SJCRH30 (cell line): ENCODE results near the gene MT1F. TPM values are rescaled to one million over a fixed set of nuclear protein-coding genes. Genes with fewer than 3 reads are reported as not detected.
"Not testable (repeated sequence)": the region's sequence is repeated elsewhere in the genome, so short reads cannot be mapped to it uniquely, and the experiment has no call there.

ENCODE experiments used
- DNase-seq, 2 experiments: peaks; one replicate each; pipeline ENCODE4 v3.0.0-alpha.2; 2015 to 2020
- H3K27ac ChIP-seq: fragments of 250-450 bp; sonication (Bioruptor Pico); 2 replicates; pipeline ENCODE4 v1.5.1; 2020; ENCODE audit warnings: mild to moderate bottlenecking, moderate library complexity
- H3K27me3 ChIP-seq: fragments of 250-450 bp; sonication (Bioruptor Pico); 2 replicates; pipeline ENCODE4 v1.5.1; 2020; ENCODE audit warnings: mild to moderate bottlenecking, moderate library complexity
- H3K36me3 ChIP-seq: fragments of 250-450 bp; sonication (Bioruptor Pico); 2 replicates; pipeline ENCODE4 v1.5.1; 2020; ENCODE audit warnings: mild to moderate bottlenecking, moderate library complexity
- H3K4me1 ChIP-seq: fragments of 250-450 bp; sonication (Bioruptor Pico); 2 replicates; pipeline ENCODE4 v1.5.1; 2020; ENCODE audit warnings: mild to moderate bottlenecking, moderate library complexity
- H3K4me3 ChIP-seq: fragments of 250-450 bp; sonication (Bioruptor Pico); 2 replicates; pipeline ENCODE4 v1.5.1; 2020; ENCODE audit warnings: mild to moderate bottlenecking, moderate library complexity
- H3K9me3 ChIP-seq: fragments of 250-450 bp; sonication (Bioruptor Pico); replicated peaks from 2 replicates; pipeline ENCODE4 v1.5.1; 2020; ENCODE audit warnings: mild to moderate bottlenecking, moderate library complexity
- total RNA-seq: library from RNA; depleted of rRNA; stranded (reverse); fragments of >200 nt; shearing (Covaris generic); gene quantifications from 2 replicates; pipeline ENCODE4 v1.2.3, GENCODE V29; 2014

Gene MT1F
- total RNA-seq, 1 experiment from 2014 or later: not detected

DNA sequence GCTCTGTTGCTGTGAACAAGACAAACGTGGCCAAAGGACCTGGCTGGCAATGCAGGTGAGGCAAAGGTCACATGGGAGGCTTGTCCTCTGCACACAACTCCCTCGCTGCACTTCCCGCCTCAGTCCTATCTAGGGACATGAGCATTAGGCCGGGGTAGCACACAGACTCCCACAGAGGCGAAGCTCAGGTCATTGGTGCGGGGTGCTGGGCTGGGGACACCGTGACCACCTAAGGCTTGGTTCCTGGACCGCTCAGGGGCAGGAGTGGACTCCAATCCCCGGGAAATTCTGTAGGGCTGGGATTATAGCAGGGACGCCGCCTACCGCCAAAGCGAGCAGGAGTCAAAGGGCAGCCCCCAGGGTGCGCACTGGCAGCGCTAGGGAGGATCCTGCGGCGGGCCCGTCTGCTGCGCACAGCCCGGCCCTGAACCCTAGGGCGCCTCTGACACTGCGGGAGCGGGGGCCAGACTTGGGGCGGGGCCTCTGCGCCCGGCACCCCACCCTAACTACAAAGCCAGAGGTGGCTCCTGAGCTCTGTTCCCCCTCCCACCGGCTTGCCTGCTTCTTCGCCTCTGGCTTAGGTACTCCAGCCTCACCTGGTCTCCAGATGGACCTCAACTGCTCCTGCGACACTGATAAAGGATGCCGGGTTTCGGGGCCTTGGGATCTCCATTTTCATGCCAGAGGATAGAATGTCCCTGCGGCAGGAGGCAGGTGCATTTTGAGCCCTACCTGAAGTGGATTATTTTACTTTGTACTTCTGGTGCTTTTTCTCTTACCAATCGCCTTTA lies 9.9 kb upstream of the MT1F start:
- peaks cover 42% of the 10 kb centered on the region for H3K27me3 ChIP-seq
- H3K4me3 ChIP-seq: no peak overlapping the region

DNA sequence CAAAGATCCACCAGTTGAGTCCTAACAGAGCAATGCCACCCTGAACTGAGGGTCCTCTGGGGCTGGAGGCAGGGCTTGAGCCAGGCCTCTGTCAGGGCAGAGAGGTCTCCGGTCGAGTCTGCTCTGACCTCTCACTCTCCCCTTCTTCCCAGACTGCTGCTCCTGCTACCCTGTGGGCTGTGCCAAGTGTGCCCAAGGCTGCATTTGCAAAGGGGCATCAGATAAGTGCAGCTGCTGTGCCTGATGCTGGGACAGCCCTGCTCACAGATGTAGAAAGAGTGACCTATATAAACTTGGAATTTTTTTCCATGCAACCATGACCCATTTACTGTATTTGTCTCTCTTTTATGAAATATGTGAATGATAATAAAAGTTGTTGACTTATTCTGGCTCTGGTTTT lies 8.5 kb upstream of the MT1F start:
- H3K36me3 ChIP-seq: no peaks in the 10 kb centered on the region; the same call in 1 of the 2 replicates

More for the DNA sequence above, 9.9 kb upstream of the MT1F start:
- Histone ChIP-seq H3K9me3 (no peaks in the 10 kb centered on the region), H3K36me3 (no peaks in the 10 kb centered on the region; the same call in 1 of the 2 replicates), H3K4me1 (no peaks in the 10 kb centered on the region), H3K27ac (no peak overlapping the region)
- DNase-seq: no peak

GRCh38 chr16:56649820-56650219 lies 7.9 kb upstream of the MT1F start:
- Histone ChIP-seq H3K4me3 (no peak overlapping the region), H3K9me3 (no peaks in the 10 kb centered on the region), H3K4me1 (no peaks in the 10 kb centered on the region), H3K27ac (no peak overlapping the region), H3K36me3 (no peaks in the 10 kb centered on the region; the same call in 1 of the 2 replicates), H3K27me3 (peaks cover 52% of the 10 kb centered on the region)
- DNase-seq: no peak

More for the DNA sequence above, 8.5 kb upstream of the MT1F start:
- peaks cover 50% of the 10 kb centered on the region for H3K27me3 ChIP-seq
- no peak overlapping the region for H3K27ac ChIP-seq
- H3K9me3 ChIP-seq: no peaks in the 10 kb centered on the region
- no peak for DNase-seq
- H3K4me3 ChIP-seq: no peak overlapping the region
- no peaks in the 10 kb centered on the region for H3K4me1 ChIP-seq

DNA sequence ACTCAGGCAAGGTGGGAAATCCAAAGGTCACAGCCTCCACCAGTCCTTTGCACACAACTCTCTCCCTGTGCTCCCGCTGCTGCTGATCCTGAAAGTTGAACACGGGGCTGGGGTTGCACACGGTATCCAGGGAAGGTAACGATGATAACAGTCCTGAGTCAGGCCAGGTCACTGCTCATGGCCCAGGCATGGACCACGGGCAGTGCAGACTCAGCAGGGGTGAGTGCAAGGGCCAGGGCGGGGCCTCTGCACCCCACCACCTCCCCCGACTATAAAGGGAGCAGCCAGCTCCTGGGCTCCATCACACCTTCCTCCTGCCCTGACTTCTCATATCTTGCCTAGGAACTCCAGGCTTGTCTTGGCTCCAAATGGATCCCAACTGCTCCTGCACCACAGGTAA lies 6.2 kb upstream of the MT1F start, which contains the start of gene MT1B:
TSS of gene MT1B (plus strand) at position 301 of the 400 bp plus-strand sequence. CDS start at position 369, 68 bp downstream.
- DNase-seq: no peak
- H3K27me3 ChIP-seq: peaks cover 46% of the 10 kb centered on the region
- H3K36me3 ChIP-seq: no peaks in the 10 kb centered on the region; the same call in 1 of the 2 replicates
- no peaks in the 10 kb centered on the region for H3K9me3 ChIP-seq
- H3K4me1 ChIP-seq: no peaks in the 10 kb centered on the region
- no peak within 1 kb of the TSS for H3K4me3 ChIP-seq
- no peak within 1 kb of the TSS for H3K27ac ChIP-seq

- H3K4me1 ChIP-seq: no peaks in the 10 kb centered on the region
- no peak overlapping the region for H3K27ac ChIP-seq
- H3K9me3 ChIP-seq: no peaks in the 10 kb centered on the region
- H3K27me3 ChIP-seq: peaks cover 36% of the 10 kb centered on the region
- DNase-seq: no peak
- H3K36me3 ChIP-seq: no peaks in the 10 kb centered on the region; the same call in 1 of the 2 replicates
- H3K4me3 ChIP-seq: no peak overlapping the region
Observed at GRCh38 chr16:56652600-56652999, 5.2 kb upstream of the MT1F start.

GRCh38 chr16:56653218-56653617 lies 4.5 kb upstream of the MT1F start:
- H3K27ac ChIP-seq: no peak overlapping the region
- no peaks in the 10 kb centered on the region; the same call in 1 of the 2 replicates for H3K36me3 ChIP-seq
- no peak overlapping the region for H3K4me3 ChIP-seq
- H3K9me3 ChIP-seq: no peaks in the 10 kb centered on the region
- DNase-seq: no peak
- peaks cover 36% of the 10 kb centered on the region for H3K27me3 ChIP-seq
- H3K4me1 ChIP-seq: no peaks in the 10 kb centered on the region

DNA sequence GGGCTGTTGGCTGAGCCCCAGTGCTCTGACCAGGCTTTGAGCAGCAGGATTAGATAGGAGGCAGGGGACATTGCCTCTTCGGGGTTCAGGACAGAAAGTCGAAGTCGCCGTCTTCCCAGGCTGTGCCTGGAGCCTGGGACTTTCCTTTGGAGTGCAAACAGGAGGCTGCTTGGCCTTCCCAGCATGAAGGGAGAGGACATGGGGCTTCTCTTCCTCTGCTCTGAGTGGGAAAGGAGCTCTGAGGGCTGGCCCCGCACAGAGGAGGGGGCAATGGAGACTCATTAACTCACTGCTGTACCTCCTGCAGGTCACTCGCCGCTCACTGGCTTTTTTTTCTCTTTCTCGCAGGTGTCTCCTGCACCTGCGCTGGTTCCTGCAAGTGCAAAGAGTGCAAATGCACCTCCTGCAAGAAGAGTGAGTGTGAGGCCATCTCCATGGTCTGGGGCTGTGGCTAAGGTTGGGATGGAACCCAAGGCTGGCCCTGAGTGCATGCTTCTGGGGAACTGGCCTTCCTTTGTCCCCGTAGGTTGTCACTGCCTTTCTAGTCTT lies 642 bp downstream of the MT1F start:
- Histone ChIP-seq H3K27me3 (peaks cover 25% of the 10 kb centered on the region), H3K27ac (no peak overlapping the region), H3K4me3 (no peak overlapping the region)

GRCh38 chr16:56662357-56663354 lies 4.9 kb downstream of the MT1F start:
- Histone ChIP-seq H3K9me3 (no peaks in the 10 kb centered on the region), H3K36me3 (no peaks in the 10 kb centered on the region), H3K4me3 (no peak overlapping the region), H3K27ac (no peak overlapping the region), H3K27me3 (peaks cover 23% of the 10 kb centered on the region), H3K4me1 (no peaks in the 10 kb centered on the region)
- no peak for DNase-seq

More for the DNA sequence above, 642 bp downstream of the MT1F start:
- no peaks in the 10 kb centered on the region for H3K9me3 ChIP-seq
- DNase-seq: no peak
- H3K4me1 ChIP-seq: no peaks in the 10 kb centered on the region
- no peaks in the 10 kb centered on the region for H3K36me3 ChIP-seq

DNA sequence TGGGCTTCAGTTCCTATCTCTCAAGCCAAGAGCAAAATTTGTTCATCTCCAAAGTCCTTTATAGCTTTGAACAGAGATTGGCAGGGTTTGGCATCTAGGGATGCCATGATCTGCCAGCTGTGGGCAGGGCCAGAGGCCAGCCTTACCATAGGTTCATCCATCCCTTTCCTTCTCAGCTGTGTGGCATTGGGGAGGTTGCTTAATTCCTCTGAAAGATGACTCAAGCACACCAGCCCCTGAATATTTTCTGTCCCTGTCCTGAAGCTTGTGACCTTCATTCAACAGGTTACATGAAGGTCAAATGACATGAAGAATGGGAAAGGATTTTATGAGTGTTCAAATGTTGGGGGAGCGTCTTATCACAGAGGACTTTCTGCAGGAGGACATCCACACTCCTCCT lies 6.7 kb downstream of the MT1F start:
- Histone ChIP-seq H3K27ac (no peak overlapping the region), H3K36me3 (no peaks in the 10 kb centered on the region), H3K9me3 (no peaks in the 10 kb centered on the region), H3K27me3 (peaks cover 29% of the 10 kb centered on the region), H3K4me3 (no peak overlapping the region), H3K4me1 (no peaks in the 10 kb centered on the region)
- DNase-seq: no peak

DNA sequence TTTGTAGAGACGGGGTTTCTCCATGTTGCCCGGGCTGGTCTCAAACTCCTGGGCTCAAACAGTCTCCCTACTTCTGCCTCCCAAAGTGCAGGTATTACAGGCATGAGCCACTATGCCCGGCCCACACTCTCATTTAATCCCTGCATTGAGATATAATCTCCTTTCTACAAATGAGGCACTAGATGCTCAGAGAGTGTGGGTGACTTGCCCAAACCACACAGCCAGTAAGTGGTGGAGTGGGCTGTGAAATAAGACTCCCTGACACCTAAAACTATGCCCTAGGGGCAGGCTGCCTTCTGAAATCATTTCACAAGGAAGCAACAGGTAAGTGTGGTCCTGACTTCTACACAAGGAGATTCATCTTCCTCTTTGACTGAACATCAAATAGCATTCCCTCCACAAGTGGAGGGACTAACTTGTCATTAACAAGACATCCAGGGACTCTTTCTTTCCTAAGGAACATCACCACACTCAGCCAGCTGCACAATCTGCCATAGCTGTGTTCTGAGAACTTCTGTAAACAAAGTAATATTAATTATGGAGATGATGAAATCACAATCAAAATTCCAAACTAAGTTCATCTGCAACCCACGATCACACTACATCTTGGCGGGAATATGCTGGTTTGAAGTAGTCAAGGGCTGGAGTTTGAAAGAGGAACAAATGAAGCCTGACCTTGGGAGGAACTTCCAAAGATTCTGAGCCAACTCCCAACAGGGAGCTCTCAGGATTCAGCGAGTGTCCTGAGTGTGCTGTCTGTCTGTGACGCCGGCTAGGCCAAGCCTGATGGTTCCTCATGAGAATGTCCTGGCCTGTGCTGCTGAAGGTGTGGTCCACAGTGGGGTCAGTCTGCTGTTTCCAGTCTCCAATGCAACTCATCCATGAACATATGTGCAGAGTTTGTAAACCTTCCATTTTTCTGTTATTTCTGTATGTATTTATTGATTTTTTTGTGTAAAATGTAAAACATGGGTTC lies 7.8 kb downstream of the MT1F start:
- not testable (repeated sequence) for H3K36me3 ChIP-seq, DNase-seq, H3K4me1 ChIP-seq, H3K9me3 ChIP-seq, H3K27ac ChIP-seq, H3K4me3 ChIP-seq
- peaks cover 37% of the 10 kb centered on the region for H3K27me3 ChIP-seq

DNA sequence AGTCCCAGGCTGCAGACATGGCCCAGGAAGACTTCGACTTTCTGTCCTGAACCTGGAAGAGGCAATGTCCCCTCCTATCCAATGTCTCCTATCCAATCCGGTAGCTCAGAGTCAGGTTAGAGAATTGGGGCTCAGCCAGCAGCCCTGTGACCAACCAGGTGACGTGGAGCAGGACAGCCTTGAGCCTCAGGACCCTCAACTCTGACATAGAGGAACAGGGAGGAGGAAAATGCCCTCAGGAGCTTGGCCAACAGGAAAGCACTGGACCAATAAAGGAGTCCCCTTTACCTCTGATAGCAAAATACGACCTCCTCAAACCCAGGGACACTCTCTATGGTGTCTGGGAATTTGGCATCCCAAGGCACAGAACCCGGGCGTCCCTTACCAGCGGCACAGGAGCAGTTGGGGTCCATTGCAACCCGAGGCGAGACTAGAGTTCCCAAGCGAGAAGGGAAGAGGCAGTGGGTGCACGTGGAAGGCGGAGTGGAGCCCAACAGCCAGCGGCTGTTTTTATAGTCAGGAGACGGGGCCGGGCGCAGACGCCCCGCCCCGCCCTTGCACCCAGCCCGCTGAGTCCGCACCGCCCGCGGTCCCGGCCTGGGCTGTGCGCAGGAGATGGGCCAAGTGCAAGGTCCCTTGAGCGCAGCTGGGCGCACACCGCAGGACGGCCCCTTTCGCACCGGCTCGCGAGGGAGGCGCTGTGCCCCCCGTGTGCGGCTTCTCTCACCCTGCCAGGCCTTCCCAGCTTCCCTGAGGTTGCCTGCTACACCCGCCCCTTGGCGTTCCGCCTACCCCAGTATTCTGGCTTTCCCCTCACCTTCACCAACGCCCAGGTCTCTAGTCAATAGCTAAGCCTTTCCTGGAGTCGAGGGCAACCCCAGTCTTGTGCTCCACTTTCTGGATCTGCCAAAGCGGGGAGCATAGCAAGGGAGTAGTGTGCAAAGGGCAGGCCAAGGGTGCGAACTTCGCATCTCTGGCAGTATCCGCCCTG lies 10.1 kb downstream of the MT1F start, which contains the start of gene MT1G:
TSS of gene MT1G (minus strand) at position 485 of the 991 bp plus-strand sequence. CDS start at position 413, 72 bp downstream.
- Histone ChIP-seq H3K36me3 (no peaks in the 10 kb centered on the region), H3K4me3 (no peak within 1 kb of the TSS), H3K27me3 (peaks cover 37% of the 10 kb centered on the region), H3K9me3 (no peaks in the 10 kb centered on the region), H3K4me1 (no peaks in the 10 kb centered on the region), H3K27ac (no peak within 1 kb of the TSS)
- no peak for DNase-seq

DNA sequence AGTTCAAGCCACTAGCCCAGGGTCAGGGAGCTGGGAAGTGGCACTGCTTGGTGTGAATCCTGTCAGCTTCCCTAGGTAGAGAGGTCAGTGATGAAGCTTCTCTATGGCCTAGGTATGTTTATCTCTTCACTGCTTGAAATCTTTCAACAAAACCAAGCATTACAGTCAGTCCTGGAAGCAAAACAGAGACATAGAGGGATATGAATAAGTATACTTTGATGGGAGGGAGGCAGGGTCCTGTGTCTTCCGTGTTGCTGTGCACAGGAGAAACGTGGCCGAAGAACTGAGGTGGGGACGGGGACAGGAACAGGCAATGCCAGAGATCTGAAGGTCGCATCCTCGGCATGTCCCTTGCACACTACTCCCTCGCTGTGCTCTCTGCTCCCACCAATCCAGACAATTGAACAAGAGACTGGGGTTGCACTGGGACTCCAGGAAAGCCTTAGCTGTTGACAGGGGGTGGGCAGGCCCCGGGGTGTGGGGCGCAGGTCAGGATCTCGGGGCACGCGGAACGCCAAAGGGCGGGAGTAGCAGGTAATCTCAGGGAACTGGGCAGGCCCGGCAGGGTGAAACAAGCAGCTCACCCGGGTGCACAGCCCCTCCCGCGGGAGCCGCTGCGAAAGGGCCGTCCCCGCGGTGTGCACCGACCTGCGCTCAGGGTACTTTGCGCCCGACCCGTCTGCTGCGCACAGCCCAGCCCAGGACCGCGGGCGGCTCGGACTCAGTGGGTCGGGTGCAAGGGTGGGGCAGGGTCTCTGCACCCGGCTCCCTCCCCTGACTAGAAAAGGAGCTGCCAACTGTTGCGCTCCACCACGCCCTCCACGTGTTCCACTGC lies 11.5 kb downstream of the MT1F start, which contains the start of gene MT1H:
TSS of gene MT1H (plus strand) at position 810 of the 835 bp plus-strand sequence. CDS start 71 bp downstream, outside the sequence.
- Histone ChIP-seq H3K27me3 (peaks cover 42% of the 10 kb centered on the region), H3K36me3 (no peaks in the 10 kb centered on the region), H3K4me3 (no peak within 1 kb of the TSS), H3K27ac (no peak within 1 kb of the TSS), H3K9me3 (no peaks in the 10 kb centered on the region), H3K4me1 (no peaks in the 10 kb centered on the region)
- DNase-seq: no peak
